Glomerular endothelial cell (primary cell): ENCODE measurements around the gene ESYT2. TPM values are rescaled to one million over a fixed set of nuclear protein-coding genes. Genes with fewer than 3 reads are reported as not detected.
A peak's percentile ranks its signal among the peaks of the same experiment; 100 is the strongest.

Experiments
- DNase-seq: peaks from one replicate; pipeline ENCODE4 v3.0.0-alpha.2; 2011; ENCODE audit warnings: low read depth, low spot score; ENCODE audit errors: extremely low read depth
- total RNA-seq: library from RNA; depleted of rRNA; stranded (reverse); fragments of >200 nt; gene quantifications from 2 replicates; pipeline ENCODE4 v1.2.3, GENCODE V29; 2015

The ESYT2 gene
- total RNA-seq, 1 donor from 2014 or later, result 49.5 TPM

GRCh38 chr7:158805937-158806336 lies 23.4 kb downstream of the ESYT2 start:
- DNase-seq, result no peak

DNA sequence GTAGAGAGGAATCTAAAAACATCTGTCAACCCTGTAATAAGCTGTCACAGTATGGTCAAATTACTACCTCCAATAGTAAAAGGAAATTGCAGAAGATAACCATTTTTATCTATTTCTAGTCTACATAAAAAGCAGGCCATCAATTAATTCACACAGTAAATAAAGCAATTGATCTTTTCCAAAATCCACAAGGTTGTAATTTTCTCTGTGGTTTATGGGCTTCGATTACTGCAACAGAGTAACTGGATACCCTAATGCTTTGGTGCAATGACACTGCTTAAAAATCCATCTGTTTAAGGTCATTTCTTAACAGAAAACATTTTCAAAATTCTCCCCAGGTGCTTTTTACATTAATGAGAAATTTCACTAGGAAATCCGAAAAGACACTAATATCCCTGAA lies 23.9 kb downstream of the ESYT2 start:
- DNase-seq, result no peak

GRCh38 chr7:158804335-158804734 lies 25.0 kb downstream of the ESYT2 start:
- no peak for DNase-seq

- DNase-seq, result no peak
These were observed 25.8 kb downstream of the ESYT2 start for GRCh38 chr7:158803367-158803969.

GRCh38 chr7:158802535-158803366 lies 26.6 kb downstream of the ESYT2 start:
- DNase-seq, result no peak

DNA sequence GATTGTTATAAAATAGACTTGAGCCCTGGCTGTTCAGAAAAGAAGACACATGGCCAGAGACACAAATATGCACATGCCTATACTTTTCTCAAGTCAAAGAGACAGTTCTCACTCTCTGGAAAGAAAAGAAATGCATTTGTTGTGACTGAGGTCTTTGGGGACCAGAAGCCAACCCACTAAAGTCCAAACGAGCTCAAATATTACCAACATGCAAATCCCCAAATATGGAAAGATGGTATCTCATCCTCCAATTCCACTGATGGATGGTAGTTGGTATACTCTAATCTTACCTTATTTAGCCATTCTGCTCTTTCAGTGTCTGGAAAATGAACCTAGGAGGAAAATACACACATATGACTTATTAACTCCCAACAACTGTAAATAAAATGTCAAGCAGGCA lies 30.6 kb downstream of the ESYT2 start:
- no peak for DNase-seq

DNA sequence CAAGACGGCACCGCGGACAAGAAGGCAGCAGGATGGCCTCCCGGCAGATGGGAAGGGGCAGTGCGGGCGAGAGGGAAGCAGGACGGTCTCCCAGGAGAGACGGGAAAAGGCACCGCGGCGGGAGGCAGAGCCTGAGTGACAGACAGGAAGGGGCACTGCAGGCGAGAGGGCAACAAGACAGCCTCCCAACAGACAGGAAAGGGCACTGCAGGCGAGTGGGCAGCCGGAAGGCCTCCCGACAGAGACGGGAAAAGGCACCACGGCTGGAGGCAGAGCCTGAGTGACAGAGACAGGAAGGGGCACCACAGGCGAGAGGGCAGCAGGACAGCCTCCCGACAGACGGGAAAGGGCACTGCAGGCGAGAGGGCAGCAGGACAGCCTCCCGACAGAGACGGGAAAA lies 32.6 kb downstream of the ESYT2 start:
- DNase-seq, result no peak

- DNase-seq, result no peak
These were observed 34.0 kb downstream of the ESYT2 start for GRCh38 chr7:158795272-158795671.

- no peak for DNase-seq
These were observed 38.2 kb downstream of the ESYT2 start for GRCh38 chr7:158791107-158791506.

DNA sequence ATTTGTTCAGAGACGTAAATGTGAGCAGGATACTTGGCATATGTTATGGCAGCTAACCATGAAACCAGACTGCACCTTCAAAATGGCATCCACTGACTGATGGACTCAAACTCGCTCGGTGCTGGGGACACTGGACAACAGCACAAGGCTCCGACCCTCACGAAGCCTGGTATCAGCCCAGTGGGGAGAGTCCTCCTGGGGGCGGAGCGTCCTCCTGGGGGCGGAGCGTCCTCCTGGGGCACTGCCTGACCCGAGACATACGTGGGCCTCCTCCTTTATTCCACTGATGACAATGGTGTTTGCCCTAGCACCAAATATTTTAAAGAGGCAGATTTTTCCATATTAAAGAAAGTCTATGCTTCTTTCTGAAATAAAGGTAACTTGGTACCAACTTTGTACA lies 39.5 kb downstream of the ESYT2 start:
- no peak for DNase-seq

DNA sequence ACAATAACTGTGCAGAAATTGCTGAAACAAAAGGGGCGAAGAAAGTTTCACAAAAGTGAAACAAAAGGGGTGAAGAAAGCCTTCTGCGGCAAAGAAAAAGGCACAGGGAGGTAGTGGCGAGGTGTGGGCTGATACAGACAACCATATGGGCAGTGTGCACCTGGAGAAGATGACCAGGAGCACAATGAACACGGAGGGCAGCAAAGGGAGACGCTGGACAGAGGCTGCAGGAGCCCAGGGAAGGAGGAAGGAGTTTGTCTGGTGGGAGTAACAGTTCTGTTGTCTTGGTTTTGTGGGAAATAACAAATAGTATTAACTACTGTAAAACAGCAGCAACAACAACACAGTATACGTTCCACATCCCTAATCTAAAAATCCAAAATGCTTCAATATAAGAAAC lies 42.4 kb downstream of the ESYT2 start:
- DNase-seq, result no peak

GRCh38 chr7:158784270-158784669 lies 45.0 kb downstream of the ESYT2 start:
- DNase-seq, result no peak

DNA sequence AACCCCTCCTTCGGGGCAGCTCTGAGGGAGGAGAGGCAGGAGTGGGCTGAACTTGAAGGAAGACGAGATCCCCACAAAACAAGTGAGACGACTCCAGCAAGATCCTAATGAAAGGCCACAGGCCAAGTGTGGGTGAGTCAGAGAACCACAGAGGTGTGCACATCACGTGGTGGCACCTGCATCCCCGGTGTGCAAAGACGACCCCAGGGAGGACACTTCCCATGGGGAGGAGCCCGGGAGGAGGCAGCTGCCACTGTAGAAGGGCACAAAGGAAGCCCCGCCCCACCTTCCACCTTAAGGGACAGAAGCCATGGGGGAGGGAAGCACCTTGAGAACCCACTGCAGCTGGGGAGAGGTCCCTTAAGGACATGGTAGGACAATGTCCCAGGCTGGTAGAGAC lies 45.7 kb downstream of the ESYT2 start:
- DNase-seq, result no peak

DNA sequence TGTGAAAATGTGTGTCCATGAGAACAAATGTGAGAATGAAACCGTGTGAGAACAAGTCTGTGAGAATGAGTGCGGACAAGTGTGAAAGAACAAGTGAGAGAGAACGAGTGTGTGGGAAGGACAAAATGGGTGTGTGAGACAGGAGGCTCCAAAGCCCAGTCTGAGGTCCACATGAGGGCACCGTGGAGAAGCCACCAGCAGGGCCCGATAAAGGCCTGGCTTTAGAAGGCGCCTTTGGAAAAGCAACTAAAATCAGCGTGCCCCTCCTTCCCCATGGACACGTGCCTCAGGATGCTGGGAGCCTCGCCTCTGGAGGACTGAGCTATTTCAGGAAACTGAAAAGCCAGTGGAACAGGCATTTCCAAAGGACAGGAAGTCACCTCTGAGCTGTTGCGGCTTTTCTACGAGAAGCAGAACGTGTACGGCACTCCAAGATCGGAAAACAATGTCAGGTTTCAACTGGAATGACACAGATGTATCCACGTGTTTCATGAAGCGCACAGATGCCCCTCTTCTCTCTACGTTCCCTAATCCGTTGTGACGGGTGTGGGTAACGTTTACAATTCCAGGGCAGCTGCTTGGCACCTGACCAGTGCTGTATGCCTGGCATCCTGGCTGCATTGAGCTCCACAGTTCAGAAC lies 46.4 kb downstream of the ESYT2 start:
- peak; percentile 36 for DNase-seq

DNA sequence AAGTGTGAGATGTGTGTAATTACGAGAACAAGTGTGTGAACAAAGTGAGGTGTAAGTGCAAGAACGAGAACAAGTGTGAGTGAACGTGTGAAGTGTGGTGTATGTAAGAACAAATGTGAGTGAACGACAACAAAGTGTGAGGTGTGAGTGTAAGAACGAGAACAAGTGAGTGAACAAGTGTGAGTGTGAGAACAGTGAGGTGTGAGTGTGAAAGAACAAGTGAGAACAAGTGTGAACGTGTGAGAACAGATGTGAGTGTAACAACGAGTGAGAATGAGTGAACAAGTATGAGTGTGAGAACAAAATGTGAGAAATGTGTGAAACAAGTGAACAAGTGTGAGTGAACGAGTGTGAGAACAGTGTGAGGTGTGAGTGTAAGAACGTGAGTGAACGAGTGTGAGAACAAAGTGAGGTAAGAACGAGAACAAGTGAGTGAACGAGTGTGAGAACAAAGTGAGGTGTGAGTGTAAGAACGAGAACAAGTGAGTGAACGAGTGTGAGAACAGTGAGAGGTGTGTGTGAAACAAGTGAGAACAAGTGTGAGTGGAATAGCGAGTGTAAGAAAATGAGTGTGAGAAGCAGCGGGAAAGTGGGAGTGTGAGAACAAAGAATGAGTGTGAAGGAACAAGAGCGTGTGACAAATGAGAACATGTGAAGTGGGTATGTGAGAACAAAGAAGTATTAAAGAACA lies 47.2 kb downstream of the ESYT2 start:
- no peak for DNase-seq

GRCh38 chr7:158781217-158781973 lies 47.9 kb downstream of the ESYT2 start:
- DNase-seq, result no peak

DNA sequence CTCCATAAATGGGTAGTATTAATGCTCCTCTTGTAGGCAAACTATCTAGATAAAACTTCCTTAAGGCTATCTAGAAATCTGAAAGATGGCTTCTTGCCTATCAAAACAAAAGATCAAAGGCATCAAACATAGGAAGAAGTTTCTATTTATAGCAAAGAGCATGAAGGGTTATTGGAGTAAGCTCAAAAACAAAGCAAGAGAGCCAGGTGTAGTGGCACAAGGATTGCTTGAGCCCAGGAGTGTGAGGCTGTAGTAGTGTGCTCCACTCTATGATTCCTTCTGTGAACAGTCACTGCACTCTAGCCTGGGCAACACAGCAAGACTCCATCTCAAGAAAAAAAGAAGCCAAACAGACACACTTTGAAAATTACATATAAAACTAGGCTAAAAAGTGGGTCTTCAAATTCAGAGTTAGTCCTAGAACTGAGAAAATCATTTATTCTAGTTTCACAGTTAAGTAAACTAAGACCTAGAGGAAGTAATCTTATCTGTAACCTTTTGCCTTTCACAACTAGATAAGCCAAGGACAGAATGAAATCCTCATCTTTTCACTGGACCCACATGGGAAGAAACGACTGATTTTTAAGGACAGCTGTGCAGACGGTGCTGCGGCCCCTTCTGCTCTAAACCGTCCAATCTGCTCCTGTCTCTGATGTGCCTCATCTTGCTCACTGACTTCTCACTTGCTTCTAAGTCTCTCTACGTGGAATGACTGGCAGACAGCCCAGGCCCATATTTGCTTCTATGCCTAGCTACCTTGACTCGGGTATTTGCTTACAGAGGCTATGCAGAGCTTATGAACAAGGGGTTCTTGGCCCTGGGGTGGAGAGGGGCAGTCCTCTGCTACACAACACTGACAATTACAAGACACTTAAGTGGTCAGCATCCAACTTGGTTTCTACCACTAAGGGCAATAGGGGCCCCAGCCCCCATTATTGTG lies 50.0 kb downstream of the ESYT2 start:
- DNase-seq, result no peak

- no peak for DNase-seq
These were observed 50.8 kb downstream of the ESYT2 start for GRCh38 chr7:158778471-158778870.

DNA sequence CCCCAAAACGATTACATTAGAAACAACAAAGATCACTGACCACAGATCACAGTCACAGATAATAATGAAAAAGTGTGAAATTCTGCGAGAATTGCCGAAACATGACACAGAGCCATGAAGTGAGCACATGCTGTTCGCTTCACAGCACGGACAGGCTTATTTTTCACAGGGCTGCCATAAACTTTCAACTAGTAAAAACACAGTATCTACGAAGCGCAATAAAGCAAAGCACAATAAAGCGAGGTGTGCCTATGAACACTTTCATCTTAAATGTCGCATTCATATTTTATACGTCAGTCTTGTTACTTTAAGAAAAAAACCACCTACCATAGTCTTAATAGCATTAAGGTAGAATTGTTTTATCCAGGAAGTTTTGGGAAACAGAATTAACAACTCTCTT lies 51.5 kb downstream of the ESYT2 start:
- no peak for DNase-seq

- no peak for DNase-seq
These were observed 52.8 kb downstream of the ESYT2 start for GRCh38 chr7:158776474-158776873.
